ENCODE measurements around the gene RASSF5. TPM values are rescaled to one million over a fixed set of nuclear protein-coding genes. Genes with fewer than 3 reads are reported as not detected.
"Not testable (repeated sequence)": the region's sequence is repeated elsewhere in the genome, so short reads cannot be mapped to it uniquely, and the experiment has no call there.

The RASSF5 gene
- total RNA-seq, 1 experiment from 2014 or later = 7.9 TPM

DNA sequence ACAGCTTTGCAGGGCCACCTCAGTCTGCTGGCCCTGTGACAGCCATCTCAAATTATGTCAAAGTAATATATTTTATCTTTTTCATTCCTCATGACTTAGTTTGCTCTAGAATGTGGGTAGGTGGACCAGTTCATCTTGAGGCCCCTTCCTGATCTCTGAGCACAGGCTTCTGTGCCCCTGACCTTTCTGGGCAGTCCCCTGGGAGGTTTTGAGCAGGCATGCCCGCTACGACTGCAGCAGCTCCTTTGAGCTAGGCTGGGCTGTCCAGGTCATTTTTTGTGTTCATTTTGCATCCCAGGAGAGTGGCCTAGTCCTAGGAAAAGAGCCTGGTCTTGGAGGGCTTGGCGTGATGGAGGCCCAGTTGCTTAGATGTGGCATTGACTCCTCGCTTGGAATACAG, 62.2 kb downstream of the RASSF5 start:
- no peak for DNase-seq (ENCODE audit: low spot score)

DNA sequence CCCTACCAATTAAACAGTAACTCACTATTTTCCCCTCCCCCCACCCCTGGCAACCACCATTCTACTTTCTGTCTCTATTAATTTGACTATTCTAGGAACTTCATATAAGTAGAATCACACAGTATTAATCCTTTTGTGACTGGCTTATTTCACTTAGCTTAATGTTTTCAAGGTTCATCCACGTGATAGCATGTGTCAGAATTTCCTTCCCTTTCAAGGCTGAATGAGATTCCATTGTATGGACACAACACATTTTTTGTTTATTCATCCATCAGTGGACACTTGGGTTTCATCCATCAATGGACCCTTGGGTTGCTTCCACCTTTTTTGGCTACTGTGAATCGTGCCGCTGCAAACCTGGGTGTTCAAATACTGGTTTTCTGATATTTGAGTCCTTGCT, 63.2 kb downstream of the RASSF5 start:
- DNase-seq (ENCODE audit: low spot score) = no peak

DNA sequence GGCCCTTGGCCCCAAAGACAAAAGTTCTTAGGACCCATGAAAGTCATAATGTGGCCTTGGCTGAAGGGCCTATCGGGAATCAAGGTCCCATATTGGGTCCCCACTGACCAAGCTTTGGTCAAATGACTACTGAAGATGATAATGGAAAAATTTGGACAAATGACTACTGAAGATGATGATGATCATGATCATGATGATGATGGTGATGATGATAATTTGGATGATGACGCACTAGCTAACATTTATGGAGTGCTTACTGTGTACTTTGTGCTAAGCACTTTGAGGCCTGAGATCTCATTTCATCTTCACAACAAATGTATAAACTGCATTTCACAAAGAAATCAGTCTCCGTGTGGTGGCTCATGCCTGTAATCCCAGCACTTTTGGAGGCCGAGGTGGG, 65.5 kb downstream of the RASSF5 start:
- no peak for DNase-seq (ENCODE audit: low spot score)

GRCh38 chr1:206573319-206573718, 66.0 kb downstream of the RASSF5 start:
- no peak for DNase-seq (ENCODE audit: low spot score)

- DNase-seq (ENCODE audit: low spot score) = no peak
Observed at GRCh38 chr1:206573762-206574161, 66.4 kb downstream of the RASSF5 start.

- DNase-seq (ENCODE audit: low spot score) = no peak
Observed at GRCh38 chr1:206575165-206575893, 68.0 kb downstream of the RASSF5 start.

DNA sequence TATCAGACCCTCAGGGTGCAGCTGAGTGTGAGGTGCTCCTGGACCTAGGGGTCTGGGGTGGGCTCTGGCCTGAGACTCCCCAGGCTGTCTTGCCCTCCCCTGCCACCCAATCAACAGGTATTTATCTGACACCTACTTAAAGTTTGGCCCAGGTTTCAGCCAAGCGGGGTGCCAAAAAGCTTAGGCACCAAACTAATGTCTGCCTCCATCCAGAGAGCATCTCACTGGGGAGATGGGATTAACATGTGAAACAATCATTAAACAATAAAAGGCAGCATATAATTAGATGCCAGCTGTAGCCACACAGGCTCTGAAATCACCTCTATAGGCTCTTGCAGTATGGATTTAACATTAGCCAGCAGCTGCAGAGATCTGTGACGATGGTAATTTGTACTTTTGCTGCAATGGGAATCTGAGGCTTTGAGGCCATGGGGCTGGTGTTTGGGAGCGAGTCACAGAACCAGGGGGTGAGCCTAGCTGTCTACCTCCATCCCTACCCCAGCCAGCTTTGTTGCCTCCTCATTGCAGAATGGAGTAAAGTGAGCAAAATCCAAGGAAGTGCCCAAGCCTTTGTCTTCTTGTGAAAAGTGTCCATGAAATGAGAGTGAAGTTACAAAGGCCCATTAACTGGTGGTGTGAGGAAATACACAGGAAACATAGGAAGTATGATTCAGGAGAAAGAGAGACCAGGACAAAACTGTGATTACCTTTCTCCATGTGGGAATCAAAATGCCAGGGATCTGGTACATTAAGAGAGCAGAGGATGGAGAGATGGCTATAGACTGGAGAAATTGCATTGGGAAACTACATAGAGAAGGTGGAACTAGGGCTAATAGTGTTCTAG, 68.8 kb downstream of the RASSF5 start:
- DNase-seq (ENCODE audit: low spot score) = no peak

GRCh38 chr1:206577626-206578025, 70.3 kb downstream of the RASSF5 start:
- DNase-seq (ENCODE audit: low spot score) = no peak

DNA sequence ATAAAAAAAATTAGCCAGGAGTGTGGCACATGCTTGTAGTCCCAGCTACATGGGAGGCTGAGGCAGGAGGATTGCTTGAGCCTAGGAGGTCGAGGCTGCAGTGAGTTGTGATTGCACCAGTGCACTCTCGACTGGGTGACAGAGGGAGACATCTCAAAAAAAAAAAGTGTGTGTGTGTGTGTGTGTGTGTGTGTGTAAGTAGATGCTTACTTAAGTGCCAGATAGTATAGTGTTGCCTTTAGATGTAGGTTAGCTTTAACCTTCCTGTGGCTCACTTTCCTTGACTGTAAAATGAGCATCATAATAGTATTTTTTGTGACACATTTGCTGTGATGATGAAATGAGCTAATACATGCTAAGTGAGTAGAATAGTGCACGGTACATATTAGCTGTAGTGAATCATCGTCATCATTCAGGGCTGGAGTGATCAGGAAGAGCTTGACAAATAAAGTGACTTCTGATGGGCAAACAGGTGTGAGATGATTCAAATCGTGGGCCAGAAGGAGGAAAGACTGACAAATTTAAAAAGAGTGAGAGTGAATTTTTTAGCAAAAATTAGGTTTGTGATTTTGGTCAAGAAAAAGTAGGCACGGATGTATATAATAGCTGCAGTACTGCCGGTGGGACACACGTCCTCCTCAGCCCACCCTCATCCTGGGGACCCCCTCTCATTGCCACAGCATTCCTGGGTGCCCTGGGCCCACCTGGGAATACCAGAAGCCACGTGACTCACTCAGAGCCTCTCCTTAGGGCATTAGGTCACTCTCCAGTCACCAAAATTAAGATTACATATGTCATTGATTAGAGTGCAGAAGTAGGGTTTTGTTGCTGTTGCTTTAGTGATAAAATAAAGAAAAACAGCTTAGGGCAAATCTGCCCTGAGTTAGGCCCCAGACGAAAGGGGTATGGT, 71.0 kb downstream of the RASSF5 start:
- no peak for DNase-seq (ENCODE audit: low spot score)

DNA sequence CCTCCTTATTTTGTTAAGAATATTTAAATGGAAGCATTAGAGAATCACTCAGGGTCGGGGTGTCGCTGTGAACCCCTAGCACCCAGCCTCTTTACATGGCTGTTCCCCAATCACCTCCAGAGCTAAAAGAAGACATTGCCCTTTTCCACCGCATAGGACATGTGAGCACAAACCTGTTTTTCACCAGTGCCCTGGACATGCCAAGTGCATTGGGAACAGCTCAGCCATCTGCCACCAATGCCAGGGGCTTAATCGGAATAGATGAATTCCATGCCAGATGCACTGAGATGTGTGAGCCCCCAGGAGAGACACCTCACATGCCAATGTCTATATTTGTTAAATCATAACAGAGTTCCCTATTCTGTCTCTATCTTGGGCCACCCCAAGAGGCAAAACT, 71.6 kb downstream of the RASSF5 start:
- no peak for DNase-seq (ENCODE audit: low spot score)

GRCh38 chr1:206579747-206580437, 72.6 kb downstream of the RASSF5 start:
- no peak for DNase-seq (ENCODE audit: low spot score)

GRCh38 chr1:206580438-206581113, 73.2 kb downstream of the RASSF5 start:
- no peak for DNase-seq (ENCODE audit: low spot score)

- DNase-seq (ENCODE audit: low spot score) = not testable (repeated sequence)
Observed at GRCh38 chr1:206581114-206581497, 73.8 kb downstream of the RASSF5 start.

GRCh38 chr1:206581571-206581981, 74.2 kb downstream of the RASSF5 start:
- no peak for DNase-seq (ENCODE audit: low spot score)

DNA sequence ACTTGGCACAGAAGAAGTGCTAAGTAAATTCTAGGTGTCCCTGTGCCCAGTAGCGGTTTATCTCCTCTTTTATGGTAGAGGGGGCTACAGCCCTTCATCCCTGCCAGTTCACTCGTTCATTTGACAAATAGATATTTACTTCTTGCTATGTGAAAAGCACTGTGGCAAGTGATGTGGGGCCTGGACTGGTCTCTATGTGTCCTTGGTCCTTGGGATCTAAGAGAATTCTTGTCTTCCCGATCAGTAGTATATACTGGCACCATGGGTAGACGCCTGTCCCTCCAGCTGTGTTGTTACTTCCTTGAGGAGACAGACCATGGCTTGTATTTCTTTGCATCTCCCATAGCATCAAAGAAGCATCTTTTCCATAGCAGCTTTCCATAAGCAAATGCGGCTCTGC, 75.2 kb downstream of the RASSF5 start:
- no peak for DNase-seq (ENCODE audit: low spot score)

DNA sequence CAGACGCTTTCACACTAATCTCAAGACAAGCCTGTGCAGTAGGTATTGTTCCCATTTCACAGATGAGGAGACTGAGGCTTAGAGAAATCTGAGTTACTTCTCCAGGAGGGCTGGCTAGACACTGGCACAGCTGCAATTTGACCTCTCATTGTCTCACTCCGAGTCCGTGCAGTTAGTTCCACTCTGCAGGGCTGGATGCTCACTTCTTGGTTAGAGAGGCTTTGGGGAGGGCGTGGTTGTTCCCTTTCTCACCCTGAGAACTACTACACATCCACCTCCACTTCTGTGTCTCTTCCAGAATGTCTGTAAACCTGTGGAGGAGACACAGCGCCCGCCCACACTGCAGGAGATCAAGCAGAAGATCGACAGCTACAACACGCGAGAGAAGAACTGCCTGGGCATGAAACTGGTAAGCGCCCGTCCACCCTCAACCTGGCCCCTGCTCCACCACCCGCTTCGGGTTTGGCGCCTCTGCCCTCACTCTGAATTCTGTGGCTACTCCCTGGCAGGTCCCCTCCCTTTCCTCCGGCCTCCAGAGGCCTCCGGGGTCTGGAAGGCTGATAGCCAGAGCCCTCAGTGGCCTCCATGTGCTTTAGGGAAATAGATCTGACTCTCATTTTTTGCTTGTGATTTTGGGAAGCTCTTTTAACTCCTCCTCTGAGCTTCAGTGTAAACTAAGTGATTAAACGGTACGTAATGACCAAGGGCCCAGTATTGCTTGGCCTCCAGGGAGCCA, 75.8 kb downstream of the RASSF5 start:
- no peak for DNase-seq (ENCODE audit: low spot score)

DNA sequence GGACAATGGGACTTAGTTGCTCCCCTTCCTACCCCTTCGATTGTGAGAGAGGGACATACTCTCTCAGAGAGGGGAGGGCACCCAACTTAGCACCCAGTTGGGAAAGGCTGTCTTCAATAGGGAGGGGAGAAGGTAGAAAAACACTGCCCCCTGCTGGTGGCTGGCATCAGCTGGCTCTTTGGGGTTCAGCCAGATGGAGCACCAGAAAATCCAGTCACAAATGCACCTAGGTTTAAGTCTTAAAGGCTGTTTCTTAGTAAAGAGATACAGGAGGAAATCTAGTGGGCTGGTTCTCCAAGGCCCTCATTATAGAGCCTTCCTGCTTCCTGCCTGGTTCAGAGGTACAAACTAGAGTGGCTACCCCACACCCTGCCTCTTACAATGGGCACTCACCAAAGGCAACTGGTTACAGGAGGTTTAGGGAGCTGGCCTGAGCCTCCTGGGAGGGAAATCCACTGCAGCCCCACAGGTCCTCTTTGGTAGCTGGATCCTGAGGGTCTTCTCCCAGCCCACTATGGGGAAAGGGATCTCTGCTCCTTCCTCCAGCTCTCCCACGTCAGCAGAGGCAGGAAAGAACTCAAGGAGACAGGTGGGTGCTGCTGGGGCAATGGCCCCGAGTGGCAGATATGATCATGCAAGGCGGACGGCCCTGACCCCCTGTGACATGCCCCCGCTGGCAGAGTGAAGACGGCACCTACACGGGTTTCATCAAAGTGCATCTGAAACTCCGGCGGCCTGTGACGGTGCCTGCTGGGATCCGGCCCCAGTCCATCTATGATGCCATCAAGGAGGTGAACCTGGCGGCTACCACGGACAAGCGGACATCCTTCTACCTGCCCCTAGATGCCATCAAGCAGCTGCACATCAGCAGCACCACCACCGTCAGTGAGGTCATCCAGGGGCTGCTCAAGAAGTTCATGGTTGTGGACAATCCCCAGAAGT, 76.6 kb downstream of the RASSF5 start:
- peak; percentile 87 for DNase-seq (ENCODE audit: low spot score)

DNA sequence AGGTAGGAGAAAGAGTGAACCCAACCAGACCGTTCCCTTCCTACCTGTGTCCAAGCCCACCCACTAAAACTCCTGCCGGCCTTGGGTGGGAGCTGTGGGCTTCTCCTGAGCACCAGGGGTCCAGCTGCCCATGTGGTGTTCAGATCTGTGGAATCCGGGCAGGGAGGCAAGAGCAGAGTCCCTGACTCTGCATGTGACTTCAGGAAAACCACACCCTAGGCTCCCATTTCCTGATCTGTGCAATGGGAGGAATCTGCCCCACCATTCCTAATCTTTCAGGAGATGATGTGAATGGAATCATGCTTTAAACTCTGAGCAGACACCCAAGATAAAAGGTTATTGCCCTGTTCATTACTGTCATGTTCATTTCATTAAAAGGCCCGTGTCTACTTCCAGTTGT, 77.4 kb downstream of the RASSF5 start:
- DNase-seq (ENCODE audit: low spot score) = no peak

Data from HT-29 (cell line).